A549 treated with Hydrocortisone at 1 μM for 4 hours (cell line): ENCODE measurements around the gene HNRNPM. TPM values are rescaled to one million over a fixed set of nuclear protein-coding genes. Genes with fewer than 3 reads are reported as not detected.

ENCODE experiments used
- total RNA-seq: library from RNA; stranded (reverse); fragments of 200-300 nt; extraction: Qiagen RNA extraction; gene quantifications from 5 replicates; pipeline ENCODE4 v1.2.3, GENCODE V29; 2022

The HNRNPM gene
- total RNA-seq = 223 to 332 TPM (median 235 TPM) in 5 replicates

DNA sequence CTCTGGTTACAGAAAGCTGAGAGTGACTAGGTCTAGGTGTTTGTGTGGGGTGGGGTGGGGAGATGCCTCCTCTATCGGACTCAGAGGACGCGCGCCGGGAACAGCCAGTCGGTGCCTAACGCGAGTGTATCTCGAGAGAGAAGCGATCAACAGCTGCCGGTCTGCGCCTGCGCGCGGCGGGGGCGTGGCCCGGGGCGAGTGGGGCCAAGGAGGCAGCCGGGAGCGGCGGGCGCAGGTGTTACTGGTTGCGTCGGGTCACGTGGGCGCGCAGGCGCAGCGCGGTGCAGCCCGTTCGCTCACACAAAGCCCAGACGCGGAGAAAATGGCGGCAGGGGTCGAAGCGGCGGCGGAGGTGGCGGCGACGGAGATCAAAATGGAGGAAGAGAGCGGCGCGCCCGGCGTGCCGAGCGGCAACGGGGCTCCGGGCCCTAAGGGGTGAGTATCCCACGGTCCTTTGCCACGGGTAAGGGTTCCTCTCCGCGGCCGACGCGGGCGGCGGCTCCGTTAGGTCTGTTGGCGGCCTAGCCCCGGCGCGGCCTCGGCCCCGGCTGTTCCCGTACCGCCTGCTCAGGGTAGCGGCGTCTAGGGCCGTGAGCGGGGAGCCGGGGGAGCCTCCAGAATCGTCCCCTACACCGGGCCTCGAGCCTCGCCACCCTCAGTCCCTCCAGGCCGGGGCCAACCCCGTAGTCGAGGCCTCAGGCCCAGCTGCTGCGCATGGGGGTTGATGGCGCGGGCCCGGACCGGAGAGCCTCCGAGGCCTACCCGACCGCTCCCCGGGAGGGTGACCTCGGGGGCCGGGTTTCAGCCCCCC lies at the start of gene HNRNPM:
HNRNPM (plus strand) TSS at position 299 of the 811 bp plus-strand sequence; CDS start at position 323, 24 bp downstream.

GRCh38 chr19:8412783-8413628 lies 31.8 kb upstream of the HNRNPM start, which contains the start of gene MARCHF2:
Gene MARCHF2 (plus strand): TSS chr19:8413305. CDS start chr19:8421841, 8,536 bp downstream.

DNA sequence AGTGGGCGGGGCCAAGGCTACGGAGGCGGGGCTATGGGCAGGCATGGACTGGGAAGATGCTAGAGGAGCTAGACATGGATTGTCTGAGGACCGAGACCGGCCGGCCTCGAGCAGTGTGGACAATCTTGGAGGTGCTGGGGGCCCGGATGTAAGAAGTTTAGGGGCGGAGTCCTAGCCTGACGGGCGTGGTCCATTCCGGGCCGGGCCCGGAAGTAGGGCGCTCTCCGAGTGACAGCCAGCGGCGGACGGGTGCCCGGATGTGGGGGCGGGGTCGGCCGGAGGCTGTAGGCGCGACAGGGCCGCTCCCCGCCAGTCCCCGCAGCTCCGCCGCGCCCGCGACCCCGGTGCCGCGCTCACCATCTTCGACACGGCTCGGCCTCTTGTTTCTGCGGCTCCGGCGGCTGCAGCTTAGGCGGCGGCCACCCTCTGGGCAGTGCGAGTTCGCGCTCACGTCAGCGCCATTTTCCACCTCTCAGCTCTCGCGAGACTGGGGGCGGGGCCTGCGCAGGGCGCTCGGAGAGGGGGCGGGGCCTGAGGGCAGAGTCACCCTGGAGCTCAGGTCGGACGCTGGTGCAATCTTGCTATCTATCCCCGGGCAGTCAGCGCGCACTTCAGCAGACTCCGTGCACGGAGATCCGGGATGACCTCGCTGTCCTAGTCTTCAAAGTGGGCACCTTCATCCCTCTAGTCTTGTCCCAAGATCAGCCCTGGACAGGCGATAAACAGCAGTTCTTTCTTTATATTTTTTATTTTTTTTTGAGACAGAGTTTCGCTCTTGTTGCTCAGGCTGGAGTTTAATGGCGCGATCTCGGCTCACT lies 69.1 kb downstream of the HNRNPM start, which contains the start of gene ZNF414:
ZNF414 (minus strand) TSS at position 481 of the 818 bp plus-strand sequence; CDS start at position 360, 121 bp downstream.

Other genes starting within 250 kb of the HNRNPM start
- 2.6 to 3.8 TPM (median 2.7 TPM) in 5 replicates for gene CERS4, start 235.6 kb upstream of the HNRNPM start, total RNA-seq
- gene CD320, start 136.6 kb upstream of the HNRNPM start, total RNA-seq = 55.9 to 101 TPM (median 93.5 TPM) in 5 replicates
- gene NDUFA7, start 123.6 kb upstream of the HNRNPM start, total RNA-seq = 56.0 to 97.2 TPM (median 92.6 TPM) in 5 replicates
- gene RPS28, start 123.5 kb upstream of the HNRNPM start, total RNA-seq = 283 to 958 TPM (median 922 TPM) in 5 replicates
- 5.3 to 8.6 TPM (median 7.2 TPM) in 5 replicates for gene KANK3, start 101.7 kb upstream of the HNRNPM start, total RNA-seq
- 519 to 718 TPM (median 655 TPM) in 5 replicates for gene ANGPTL4, start 80.8 kb upstream of the HNRNPM start, total RNA-seq
- gene RAB11B, start 54.6 kb upstream of the HNRNPM start, total RNA-seq = 90.9 to 101 TPM (median 96.6 TPM) in 5 replicates
- 15.0 to 21.2 TPM (median 20.4 TPM) in 5 replicates for gene MARCHF2, start 31.7 kb upstream of the HNRNPM start, total RNA-seq
- gene PRAM1, start 57.7 kb downstream of the HNRNPM start, total RNA-seq = 0.08 to 0.16 TPM (median 0.09 TPM) in 5 replicates
- gene ZNF414, start 69.2 kb downstream of the HNRNPM start, total RNA-seq = 13.8 to 21.3 TPM (median 18.9 TPM) in 5 replicates
- gene MYO1F, start 132.5 kb downstream of the HNRNPM start, total RNA-seq = 0.22 to 0.32 TPM (median 0.24 TPM) in 5 replicates
- gene ADAMTS10, start 165.7 kb downstream of the HNRNPM start, total RNA-seq = 10.3 to 14.9 TPM (median 12.8 TPM) in 5 replicates
- not detected in 5 replicates for gene NFILZ, start 185.7 kb downstream of the HNRNPM start, total RNA-seq